Measurements from ENCODE around the gene DPP6.

DNA sequence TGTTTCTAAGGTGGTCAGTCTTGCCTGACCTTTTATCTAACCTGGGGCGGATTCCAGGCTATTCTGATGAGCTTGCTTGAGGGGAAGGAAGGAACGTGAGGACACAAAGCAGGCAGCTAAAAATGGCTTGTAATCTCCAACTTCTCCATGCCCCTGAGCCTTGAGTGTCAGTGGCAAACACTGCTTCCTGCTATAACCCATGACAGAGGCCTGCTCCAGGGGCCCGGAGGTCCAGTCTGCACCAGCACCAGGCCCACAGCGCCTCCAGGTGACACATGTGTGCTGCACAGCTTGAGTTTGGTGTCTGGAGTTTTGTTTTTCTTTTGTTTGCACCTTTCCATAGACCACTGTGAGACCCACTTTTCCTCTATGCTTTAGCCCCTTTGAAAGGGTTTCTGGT lies 742.8 kb downstream of the DPP6 start:
- no peak for TF ChIP-seq POLR2AphosphoS5 (IDR thresholded peaks at IDR 0.05)
- TF ChIP-seq, protein P1, sequence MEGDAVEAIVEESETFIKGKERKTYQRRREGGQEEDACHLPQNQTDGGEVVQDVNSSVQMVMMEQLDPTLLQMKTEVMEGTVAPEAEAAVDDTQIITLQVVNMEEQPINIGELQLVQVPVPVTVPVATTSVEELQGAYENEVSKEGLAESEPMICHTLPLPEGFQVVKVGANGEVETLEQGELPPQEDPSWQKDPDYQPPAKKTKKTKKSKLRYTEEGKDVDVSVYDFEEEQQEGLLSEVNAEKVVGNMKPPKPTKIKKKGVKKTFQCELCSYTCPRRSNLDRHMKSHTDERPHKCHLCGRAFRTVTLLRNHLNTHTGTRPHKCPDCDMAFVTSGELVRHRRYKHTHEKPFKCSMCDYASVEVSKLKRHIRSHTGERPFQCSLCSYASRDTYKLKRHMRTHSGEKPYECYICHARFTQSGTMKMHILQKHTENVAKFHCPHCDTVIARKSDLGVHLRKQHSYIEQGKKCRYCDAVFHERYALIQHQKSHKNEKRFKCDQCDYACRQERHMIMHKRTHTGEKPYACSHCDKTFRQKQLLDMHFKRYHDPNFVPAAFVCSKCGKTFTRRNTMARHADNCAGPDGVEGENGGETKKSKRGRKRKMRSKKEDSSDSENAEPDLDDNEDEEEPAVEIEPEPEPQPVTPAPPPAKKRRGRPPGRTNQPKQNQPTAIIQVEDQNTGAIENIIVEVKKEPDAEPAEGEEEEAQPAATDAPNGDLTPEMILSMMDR (IDR thresholded peaks at IDR 0.05): no peak
